HepG2 (cell line): ENCODE data around the gene ANKRD13D. TPM values are rescaled to one million over a fixed set of nuclear protein-coding genes. Genes with fewer than 3 reads are reported as not detected.
A peak's percentile ranks its signal among the peaks of the same experiment; 100 is the strongest.

Source experiments
- ATAC-seq: fragments of 200-7000 bp; cut with Tn5 transposase; 3 replicates; pipeline ENCODE4 v1.9.1; 2020; ENCODE audit warnings: mild to moderate bottlenecking, moderate library complexity
- BruUV-seq: library from RNA; stranded (reverse); fragments of 400-500 nt; replicated peaks from 2 replicates; lab custom pipeline; 2021; lab: Mats Ljungman, UMichigan
- CTCF ChIA-PET: fragments of 300-600 bp; formaldehyde crosslinking; extraction: SDS; loops from one replicate; lab custom pipeline; 2021; ENCODE audit warnings: low total read pairs, inconsistent platforms, low intra/inter-chr PET ratio; lab: Yijun Ruan, JAX
- POLR2A ChIA-PET: fragments of 350-600 bp; sonication (Branson Sonifier 250); formaldehyde crosslinking; loops from one replicate; lab custom pipeline; 2020; ENCODE audit warnings: antibody characterized with exemption, inconsistent platforms; lab: Yijun Ruan, JAX
- DNase-seq: peaks from one replicate; pipeline ENCODE4 v3.0.0-alpha.2; 2015; ENCODE audit warnings: low spot score
- FAIRE-seq: peaks from 3 replicates; lab custom pipeline; 2011; peaks lifted over from hg19 to GRCh38; lab: Jason Lieb, UNC
- H2AFZ ChIP-seq: one replicate; pipeline ENCODE4 v1.6.1; 2011; ENCODE audit warnings: low read length, inconsistent platforms
- H3K27ac ChIP-seq: fragments of 300-600 bp; 3 replicates; pipeline ENCODE4 v1.8.0; 2011; ENCODE audit warnings: mixed run types, mild to moderate bottlenecking, mixed read lengths, low read length, inconsistent platforms; ENCODE audit not compliant: insufficient read depth; ENCODE audit errors: extremely low read length
- H3K27me3 ChIP-seq, 2 experiments: fragments of 200-600 bp in 1 of 2; 2 replicates in 1 of 2; 3 replicates in 1 of 2; pipeline versions ENCODE4 v1.6.0 to v1.8.0; 2011; ENCODE audit warnings: low read length in 2 of 2, mild to moderate bottlenecking in 2 of 2, moderate library complexity in 2 of 2, inconsistent platforms in 1 of 2; ENCODE audit not compliant: insufficient read depth in 2 of 2, control insufficient read depth in 1 of 2
- H3K36me3 ChIP-seq, 2 experiments: fragments of 200-600 bp in 1 of 2; replicated peaks in 1 of 2; 2 replicates in 1 of 2; 3 replicates in 1 of 2; pipeline versions ENCODE4 v1.5.1 to v1.8.0; 2011; ENCODE audit warnings: low read length in 2 of 2, inconsistent platforms in 1 of 2; ENCODE audit not compliant: insufficient read depth in 2 of 2, control insufficient read depth in 1 of 2
- H3K4me1 ChIP-seq: 2 replicates; pipeline ENCODE4 v1.5.1; 2012; ENCODE audit warnings: low read length, inconsistent platforms; ENCODE audit not compliant: insufficient read depth
- H3K4me2 ChIP-seq: 2 replicates; pipeline ENCODE4 v1.6.0; 2011; ENCODE audit warnings: low read depth, low read length, inconsistent platforms
- H3K4me3 ChIP-seq, 3 experiments: fragments of 200-600 bp in 1 of 3; sonication (generic), shearing (Covaris generic) in 1 of 3; replicated peaks in 1 of 3; 2 replicates each; pipeline ENCODE4 v1.5.1; 2011 to 2016; ENCODE audit warnings: low read length in 3 of 3, inconsistent platforms in 2 of 3, low read depth in 2 of 3, mild to moderate bottlenecking in 2 of 3, control low read depth in 1 of 3, mixed read lengths in 1 of 3; ENCODE audit not compliant: insufficient read depth in 1 of 3
- H3K79me2 ChIP-seq: one replicate; pipeline ENCODE4 v1.6.1; 2011; ENCODE audit warnings: low read length, inconsistent platforms; ENCODE audit not compliant: insufficient read depth
- H3K9ac ChIP-seq: 2 replicates; pipeline ENCODE4 v1.6.0; 2011; ENCODE audit warnings: mild to moderate bottlenecking, low read depth, low read length, inconsistent platforms; ENCODE audit not compliant: insufficient read depth
- H3K9me3 ChIP-seq: 2 replicates; pipeline ENCODE4 v1.5.1; 2012; ENCODE audit warnings: mild to moderate bottlenecking, low read length
- H4K20me1 ChIP-seq: 2 replicates; pipeline ENCODE4 v1.6.0; 2011; ENCODE audit warnings: inconsistent platforms, mild to moderate bottlenecking, low read length, moderate library complexity; ENCODE audit not compliant: insufficient read depth
- HNF4A ChIP-seq: sonication (generic); formaldehyde crosslinking; IDR thresholded peaks from 2 replicates; pipeline ENCODE4 v1.4.0; 2020; ENCODE audit warnings: missing genetic modification reagents
- HNRNPH1 ChIP-seq: fragments of 200-400 bp; formaldehyde crosslinking; optimal IDR thresholded peaks from 2 replicates; pipeline ENCODE3; 2017; ENCODE audit warnings: mild to moderate bottlenecking, low read depth, low read length
- PHB2 ChIP-seq: fragments of 450-650 bp; IDR thresholded peaks from 2 replicates; pipeline ENCODE4 v1.6.1; 2018; ENCODE audit not compliant: partially characterized antibody
- PHF8 ChIP-seq: sonication (generic); formaldehyde crosslinking; IDR thresholded peaks from 2 replicates; pipeline ENCODE4 v1.5.0; 2020; ENCODE audit warnings: missing genetic modification reagents
- ZNF768 ChIP-seq: sonication (generic); formaldehyde crosslinking; IDR thresholded peaks from 2 replicates; pipeline ENCODE4 v1.4.0; 2020; ENCODE audit warnings: missing genetic modification reagents
- WGBS: methylation state at CpG from one replicate; pipeline ENCODE4 v1.1.6; 2017; ENCODE audit warnings: low lambda C conversion rate; 5-methylcytosine and 5-hydroxymethylcytosine counted together
- in situ Hi-C: cut with HindIII; loops from 2 replicates; pipeline ENCODE4 v1.10.0; 2017; ENCODE audit warnings: low pct_unique_long_range_greater_than_20kb; ENCODE audit not compliant: extremely low pct_ligation_motif_present
- intact Hi-C: fragments of 100-400 bp; cut with micrococcal nuclease; formaldehyde crosslinking; loops from one replicate; pipeline ENCODE4 v1.10.0; 2022; ENCODE audit not compliant: unreplicated experiment
- polyA plus RNA-seq, 8 experiments: library from polyadenylated mRNA; depleted of rRNA in 3 of 8; stranded (reverse) in 7 of 8; unstranded in 1 of 8; fragments of >200 nt; fragmentation: Illumina TruSeq in 4 of 8; extraction: Trizol in 4 of 8; gene quantifications; 2 replicates each; pipeline versions ENCODE4 v1.2.1 to v1.2.3, GENCODE V29; 2011 to 2016; ENCODE audit warnings: low read depth in 4 of 8, missing spikeins in 1 of 8, mixed read lengths in 1 of 8; ENCODE audit not compliant: insufficient read depth in 1 of 8
- total RNA-seq, 5 experiments: library from RNA; depleted of rRNA; stranded (reverse); fragments of >200 nt; fragmentation: Illumina TruSeq; extraction: Trizol; gene quantifications; 2 replicates each; pipeline ENCODE4 v1.2.3, GENCODE V29; 2016; ENCODE audit warnings: low read depth in 1 of 5
- TF ChIP-seq, protein P1 (sequence below): sonication (generic); formaldehyde crosslinking; IDR thresholded peaks from 2 replicates; pipeline ENCODE4 v1.5.1; 2020; ENCODE audit warnings: mild to moderate bottlenecking, missing genetic modification reagents

Gene ANKRD13D
- total and polyA plus RNA-seq, 2 of the 13 experiments (the other 11 are each of a cell fraction or from before 2014, with no cell fraction given), result 18.6 to 27.3 TPM

DNA sequence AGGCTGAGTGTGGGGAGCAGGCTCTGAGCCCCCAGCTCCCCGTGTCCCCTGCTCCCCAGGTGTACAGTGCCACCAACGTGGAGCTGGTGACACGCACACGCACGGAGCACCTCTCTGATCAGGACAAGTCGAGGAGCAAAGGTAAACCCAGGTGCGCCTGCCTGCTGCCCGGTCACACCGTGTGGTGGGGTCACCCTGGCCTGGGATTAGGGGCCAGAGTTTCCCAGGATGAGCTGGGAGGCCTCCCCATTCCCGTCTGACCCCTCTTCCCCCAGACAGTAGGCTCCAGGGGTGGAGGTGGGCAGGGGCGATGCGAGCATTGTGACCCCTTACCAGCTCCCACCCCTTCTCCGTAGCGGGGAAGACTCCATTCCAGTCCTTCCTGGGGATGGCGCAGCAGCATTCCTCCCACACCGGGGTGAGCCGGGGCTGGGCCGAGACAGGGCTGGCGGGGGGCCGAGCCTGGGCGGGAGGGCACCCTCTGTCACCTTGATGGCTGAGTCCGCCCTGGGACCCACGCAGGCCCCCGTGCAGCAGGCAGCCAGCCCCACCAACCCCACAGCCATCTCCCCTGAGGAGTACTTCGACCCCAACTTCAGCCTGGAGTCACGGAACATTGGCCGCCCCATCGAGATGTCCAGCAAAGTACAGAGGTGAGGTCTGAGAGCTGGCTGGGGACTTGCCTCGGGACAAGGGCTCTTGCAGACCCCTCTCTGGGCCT is 10.5 kb downstream of the ANKRD13D start:
- no peak for TF ChIP-seq HNRNPH1
- TF ChIP-seq PHB2, result no peak
- TF ChIP-seq, protein P1, sequence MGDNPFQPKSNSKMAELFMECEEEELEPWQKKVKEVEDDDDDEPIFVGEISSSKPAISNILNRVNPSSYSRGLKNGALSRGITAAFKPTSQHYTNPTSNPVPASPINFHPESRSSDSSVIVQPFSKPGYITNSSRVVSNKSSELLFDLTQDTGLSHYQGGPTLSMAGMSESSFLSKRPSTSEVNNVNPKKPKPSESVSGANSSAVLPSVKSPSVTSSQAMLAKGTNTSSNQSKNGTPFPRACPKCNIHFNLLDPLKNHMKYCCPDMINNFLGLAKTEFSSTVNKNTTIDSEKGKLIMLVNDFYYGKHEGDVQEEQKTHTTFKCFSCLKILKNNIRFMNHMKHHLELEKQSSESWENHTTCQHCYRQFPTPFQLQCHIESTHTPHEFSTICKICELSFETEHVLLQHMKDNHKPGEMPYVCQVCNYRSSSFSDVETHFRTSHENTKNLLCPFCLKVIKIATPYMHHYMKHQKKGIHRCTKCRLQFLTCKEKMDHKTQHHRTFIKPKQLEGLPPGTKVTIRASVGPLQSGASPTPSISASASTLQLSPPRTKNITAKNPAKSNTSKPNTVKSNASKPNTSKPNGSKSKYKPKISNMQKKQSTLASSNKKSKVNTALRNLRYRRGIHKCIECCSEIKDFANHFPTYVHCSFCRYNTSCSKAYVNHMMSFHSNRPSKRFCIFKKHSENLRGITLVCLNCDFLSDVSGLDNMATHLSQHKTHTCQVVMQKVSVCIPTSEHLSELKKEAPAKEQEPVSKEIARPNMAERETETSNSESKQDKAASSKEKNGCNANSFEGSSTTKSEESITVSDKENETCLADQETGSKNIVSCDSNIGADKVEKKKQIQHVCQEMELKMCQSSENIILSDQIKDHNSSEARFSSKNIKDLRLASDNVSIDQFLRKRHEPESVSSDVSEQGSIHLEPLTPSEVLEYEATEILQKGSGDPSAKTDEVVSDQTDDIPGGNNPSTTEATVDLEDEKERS (CRISPR knock-in tag), result no peak
- TF ChIP-seq HNF4A (CRISPR knock-in tag), result no peak
- peak; percentile 44; the same call in 1 of the 2 replicates for TF ChIP-seq ZNF768 (CRISPR knock-in tag)
- TF ChIP-seq PHF8, result no peak
- Histone ChIP-seq H2AFZ (no peak overlapping the region), H3K27ac (no peak overlapping the region), H3K9ac (no peak overlapping the region), H3K27me3 (no peaks in the 10 kb centered on the region), H3K36me3 (peaks cover 9 to 33% of the 10 kb centered on the region in 2 experiments; a peak in 4 of 5 replicates), H3K4me3 (no peak overlapping the region), H3K9me3 (peaks cover 11% of the 10 kb centered on the region; the same call in 1 of the 2 replicates), H4K20me1 (no peaks in the 10 kb centered on the region), H3K4me2 (no peak overlapping the region), H3K79me2 (peaks cover 3% of the 10 kb centered on the region), H3K4me1 (peaks cover 13% of the 10 kb centered on the region)
- in situ Hi-C loops (no loop called here), intact Hi-C loops (loop anchor here (5.0 kb wide), 1 partner anchor 37 kb away; no protein-coding TSS in a partner anchor)
- ATAC-seq (no peak), DNase-seq (no peak), FAIRE-seq (no peak)
- ChIA-PET CTCF (no interaction called here), POLR2A (no interaction called here)
- BruUV-seq, result no TSS peak
- WGBS, result 92% methylated on average over 6 of the region's 29 CpGs
